ENCODE results near the gene ENOX1.

Gene ENOX1

GRCh38 chr13:43195112-43195511 lies 591.7 kb downstream of the ENOX1 start (continued):
- no peak for TF ChIP-seq ZNF398 (tag by site-specific recombination; IDR thresholded peaks at IDR 0.05)
- TF ChIP-seq ZNF629 (tag by site-specific recombination; IDR thresholded peaks at IDR 0.05), result no peak

GRCh38 chr13:43193789-43194420 lies 592.9 kb downstream of the ENOX1 start:
- CTCF ChIA-PET, result no interaction called here
- TF ChIP-seq ZNF132 (tag by site-specific recombination; IDR thresholded peaks at IDR 0.05; ENCODE audit: borderline replicate concordance) (no peak), PRDM4 (tag by site-specific recombination; IDR thresholded peaks at IDR 0.05) (no peak), ZNF175 (tag by site-specific recombination; IDR thresholded peaks at IDR 0.05) (no peak), ZNF624 (tag by site-specific recombination; IDR thresholded peaks at IDR 0.05) (no peak)
- no peak overlapping the region for H3K27ac ChIP-seq (ENCODE audit: extremely low read depth, low read depth, low read length)
- H3K4me1 ChIP-seq (ENCODE audit: control insufficient read depth, insufficient read depth, low read length), result no peaks in the 10 kb centered on the region
- no peak overlapping the region for H3K4me3 ChIP-seq (ENCODE audit: low read depth, low read length)
- H3K9me3 ChIP-seq (ENCODE audit: control insufficient read depth, insufficient read depth, low read depth, low read length), result no peaks in the 10 kb centered on the region
- no peaks in the 10 kb centered on the region for H3K36me3 ChIP-seq (ENCODE audit: control insufficient read depth in 2 of 2, insufficient read depth in 1 of 2, low read length in 2 of 2)
- POLR2A ChIA-PET, result no interaction called here

GRCh38 chr13:43191546-43191945 lies 595.2 kb downstream of the ENOX1 start:
- Histone ChIP-seq H3K36me3 (ENCODE audit: control insufficient read depth in 2 of 2, insufficient read depth in 1 of 2, low read length in 2 of 2) (no peaks in the 10 kb centered on the region), H3K9me3 (ENCODE audit: control insufficient read depth, insufficient read depth, low read depth, low read length) (no peaks in the 10 kb centered on the region), H3K27ac (ENCODE audit: extremely low read depth, low read depth, low read length) (no peak overlapping the region), H3K4me1 (ENCODE audit: control insufficient read depth, insufficient read depth, low read length) (no peaks in the 10 kb centered on the region), H3K4me3 (ENCODE audit: low read depth, low read length) (no peak overlapping the region)
- ChIA-PET POLR2A (no interaction called here), CTCF (no interaction called here)
- TF ChIP-seq TSHZ1 (tag by site-specific recombination; IDR thresholded peaks at IDR 0.05; ENCODE audit: borderline replicate concordance) (no peak), KLF8 (tag by site-specific recombination; IDR thresholded peaks at IDR 0.05) (no peak), ZNF362 (tag by site-specific recombination; IDR thresholded peaks at IDR 0.05) (no peak), ZNF621 (tag by site-specific recombination; IDR thresholded peaks at IDR 0.05) (no peak), ZNF202 (tag by site-specific recombination; IDR thresholded peaks at IDR 0.05; ENCODE audit: borderline replicate concordance) (no peak), ZNF112 (tag by site-specific recombination; IDR thresholded peaks at IDR 0.05) (no peak), ZBTB49 (tag by site-specific recombination; IDR thresholded peaks at IDR 0.05; ENCODE audit: low read depth) (no peak), ZNF2 (tag by site-specific recombination; IDR thresholded peaks at IDR 0.05) (no peak), ZNF26 (tag by site-specific recombination; IDR thresholded peaks at IDR 0.05) (no peak), ZNF768 (tag by site-specific recombination; IDR thresholded peaks at IDR 0.05) (no peak), ZNF175 (tag by site-specific recombination; IDR thresholded peaks at IDR 0.05) (no peak), KLF9 (tag by site-specific recombination; IDR thresholded peaks at IDR 0.05; ENCODE audit: low read depth) (no peak), ZNF239 (tag by site-specific recombination; IDR thresholded peaks at IDR 0.05) (no peak), ZFHX2 (tag by site-specific recombination; conservative IDR thresholded peaks at IDR 0.05) (no peak)

Measured in HEK293 (cell line).